Ovary (tissue), 3 donors: ENCODE measurements around the gene SNRPB.

ENCODE experiments used
- CTCF ChIP-seq, 3 donors: fragments of 450-650 bp in 2 of 3; fragments of 200-600 bp in 1 of 3; IDR thresholded peaks; one replicate each; pipeline versions ENCODE4 v1.5.1 to v1.8.0; 2016 to 2022; ENCODE audit warnings: antibody characterized with exemption in 3 of 3, mild to moderate bottlenecking in 1 of 3
- POLR2A ChIP-seq: fragments of 450-650 bp; IDR thresholded peaks from one replicate; pipeline ENCODE4 v1.6.1; 2017; ENCODE audit warnings: antibody characterized with exemption, mild to moderate bottlenecking, moderate library complexity
- donor health status: DM: no; HTN: no; CAD: no.

DNA sequence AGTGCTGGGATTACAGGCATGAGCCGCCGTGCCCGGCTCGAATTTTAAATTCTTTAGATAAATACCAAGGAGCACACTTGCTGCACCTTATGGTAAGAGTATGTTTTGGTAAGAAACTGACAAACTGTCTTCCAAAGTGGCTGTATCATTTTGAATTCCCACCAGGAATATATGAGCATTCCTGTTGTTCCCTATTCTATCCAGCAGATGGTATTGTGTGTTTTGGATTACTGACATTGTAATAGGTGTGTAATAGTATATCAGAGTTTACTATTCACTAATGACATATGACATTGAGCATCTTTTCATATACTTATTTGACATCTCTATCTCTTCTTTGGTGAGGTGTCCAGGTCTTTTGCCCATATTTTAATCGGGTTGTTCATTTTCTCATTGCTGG is 49.3 kb downstream of the SNRPB start:
- TF ChIP-seq CTCF (IDR thresholded peaks at IDR 0.05) (no peak), POLR2A (no peak)
